ENCODE data around the gene FXYD3.

- TF ChIP-seq CTCF (IDR thresholded peaks at IDR 0.05; ENCODE audit: low read depth, low read length), result no peak
- TF ChIP-seq EZH2phosphoT487 (IDR thresholded peaks at IDR 0.05; ENCODE audit: low read depth), result no peak
Observed at GRCh38 chr19:35116072-35116801, 614 bp downstream of the FXYD3 start.

Data from OCI-LY3 (cell line).